Cardiac muscle cell (in vitro differentiated cells and primary cell): ENCODE results near the gene MEGF9. TPM values are rescaled to one million over a fixed set of nuclear protein-coding genes. Genes with fewer than 3 reads are reported as not detected.

ENCODE experiments used
- DNase-seq, 2 donors: peaks; one replicate each; pipeline versions ENCODE4 v3.0.0 to v3.0.0-alpha.2; 2010 to 2017; ENCODE audit warnings: low read depth in 1 of 2, low spot score in 1 of 2
- H3K27ac ChIP-seq: fragments of 200-600 bp; sonication (generic); 2 replicates; pipeline ENCODE4 v1.5.1; 2016
- H3K27me3 ChIP-seq: fragments of 200-600 bp; sonication (generic); 2 replicates; pipeline ENCODE4 v1.6.0; 2016; ENCODE audit warnings: control low read depth
- H3K36me3 ChIP-seq: fragments of 200-600 bp; sonication (generic); 2 replicates; pipeline ENCODE4 v1.5.1; 2016; ENCODE audit warnings: control low read depth
- H3K4me1 ChIP-seq: fragments of 200-600 bp; sonication (generic); 2 replicates; pipeline ENCODE4 v1.8.1; 2017; ENCODE audit warnings: low read depth, mild to moderate bottlenecking, mixed run types
- H3K4me3 ChIP-seq: fragments of 200-600 bp; sonication (generic); 2 replicates; pipeline ENCODE4 v1.5.1; 2016; ENCODE audit warnings: mild to moderate bottlenecking
- H3K9me3 ChIP-seq: fragments of 200-600 bp; sonication (generic); 2 replicates; pipeline ENCODE4 v1.5.1; 2017; ENCODE audit warnings: low read depth, mild to moderate bottlenecking, control low read depth
- CTCF ChIP-seq: IDR thresholded peaks from 2 replicates; pipeline ENCODE4 v1.5.1; 2012; ENCODE audit warnings: low read depth, mild to moderate bottlenecking, low read length
- polyA plus RNA-seq: library from polyadenylated mRNA; unstranded; fragments of >200 nt; fragmentation: Nextera tagmentation; extraction: Ambion mirVana; gene quantifications from 2 replicates; pipeline ENCODE4 v1.2.1, GENCODE V29; 2016
- total RNA-seq: library from RNA; depleted of rRNA; stranded (reverse); fragments of >200 nt; gene quantifications from 2 replicates; pipeline ENCODE4 v1.2.3, GENCODE V29; 2016

The MEGF9 gene
- total and polyA plus RNA-seq, 2 experiments from 2014 or later = 0.60 to 1.8 TPM

DNA sequence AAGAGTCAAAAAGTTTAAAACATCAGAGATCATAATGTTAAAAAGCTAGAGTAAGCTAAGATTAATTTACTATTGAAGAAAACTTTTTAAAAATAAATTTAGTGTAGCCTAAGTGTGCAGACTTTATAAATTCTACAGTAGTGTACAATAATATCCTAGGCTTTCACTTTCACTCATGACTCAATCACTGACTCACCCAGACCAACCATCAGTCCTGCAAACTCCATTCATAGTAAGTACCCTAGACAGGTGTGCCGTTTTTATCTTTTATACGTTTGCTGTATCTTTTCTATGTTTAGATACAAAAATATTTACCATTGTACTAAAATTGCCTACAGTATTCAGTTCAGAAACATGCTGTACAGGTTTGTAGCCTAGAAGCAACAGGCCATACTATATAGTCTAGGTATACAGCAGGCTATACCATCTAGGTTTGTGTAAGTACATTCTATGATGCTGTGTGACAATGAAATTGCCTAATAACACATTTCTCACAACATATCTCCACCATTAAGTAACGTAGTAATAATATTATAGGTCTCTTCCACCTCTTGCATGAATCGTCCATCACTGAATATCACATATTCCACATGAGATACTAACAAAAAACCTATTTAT, 59.2 kb downstream of the MEGF9 start:
- no peaks in the 10 kb centered on the region for H3K9me3 ChIP-seq
- DNase-seq = peak in 1 of 2 donors; percentile 11
- no peaks in the 10 kb centered on the region for H3K27me3 ChIP-seq
- H3K27ac ChIP-seq = no peak overlapping the region
- no peak overlapping the region for H3K4me3 ChIP-seq
- no peaks in the 10 kb centered on the region for H3K4me1 ChIP-seq
- TF ChIP-seq CTCF = no peak
- no peaks in the 10 kb centered on the region for H3K36me3 ChIP-seq

GRCh38 chr9:120654272-120654671, 60.0 kb downstream of the MEGF9 start:
- H3K27ac ChIP-seq = no peak overlapping the region
- TF ChIP-seq CTCF = no peak
- no peaks in the 10 kb centered on the region for H3K36me3 ChIP-seq
- DNase-seq = no peak
- H3K4me1 ChIP-seq = no peaks in the 10 kb centered on the region
- H3K4me3 ChIP-seq = no peak overlapping the region
- H3K27me3 ChIP-seq = no peaks in the 10 kb centered on the region
- no peaks in the 10 kb centered on the region for H3K9me3 ChIP-seq

DNA sequence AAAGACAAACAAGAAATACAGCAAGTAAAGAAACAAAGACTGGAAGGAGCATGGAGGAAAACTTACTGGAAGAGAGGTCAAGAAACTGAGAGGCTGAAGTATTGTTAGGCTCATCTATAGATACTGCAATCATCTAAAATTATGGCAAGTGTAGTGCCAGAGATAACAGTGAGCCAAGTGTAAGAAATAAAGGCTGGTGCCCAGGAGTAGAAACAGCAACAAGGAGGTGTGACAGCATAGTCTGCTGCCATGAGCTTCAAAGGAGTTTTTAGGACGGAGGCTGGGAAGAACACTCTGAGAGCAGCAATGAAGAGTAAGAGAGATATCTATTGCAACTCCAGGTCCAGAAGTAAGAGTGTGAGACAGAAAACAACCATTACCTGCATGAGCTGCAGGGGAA, 60.5 kb downstream of the MEGF9 start:
- Histone ChIP-seq H3K27ac (no peak overlapping the region), H3K4me1 (no peaks in the 10 kb centered on the region), H3K4me3 (no peak overlapping the region), H3K36me3 (no peaks in the 10 kb centered on the region), H3K9me3 (no peaks in the 10 kb centered on the region), H3K27me3 (no peaks in the 10 kb centered on the region)
- TF ChIP-seq CTCF = no peak
- DNase-seq = no peak

GRCh38 chr9:120652934-120653333, 61.3 kb downstream of the MEGF9 start:
- no peak for DNase-seq
- Histone ChIP-seq H3K4me3 (no peak overlapping the region), H3K36me3 (no peaks in the 10 kb centered on the region), H3K27me3 (no peaks in the 10 kb centered on the region), H3K4me1 (no peaks in the 10 kb centered on the region), H3K27ac (no peak overlapping the region), H3K9me3 (no peaks in the 10 kb centered on the region)
- no peak for TF ChIP-seq CTCF

- no peaks in the 10 kb centered on the region for H3K4me1 ChIP-seq
- DNase-seq = peak in 1 of 2 donors; percentile 71
- no peak for TF ChIP-seq CTCF
- H3K27me3 ChIP-seq = no peaks in the 10 kb centered on the region
- no peak overlapping the region for H3K27ac ChIP-seq
- H3K4me3 ChIP-seq = no peak overlapping the region
- no peaks in the 10 kb centered on the region for H3K36me3 ChIP-seq
- H3K9me3 ChIP-seq = no peaks in the 10 kb centered on the region
Observed at GRCh38 chr9:120650352-120650751, 63.9 kb downstream of the MEGF9 start.
